Superior temporal gyrus (tissue), 1 donor: ENCODE measurements around the gene PLS1.
"Not testable (repeated sequence)": the region's sequence is repeated elsewhere in the genome, so short reads cannot be mapped to it uniquely, and the experiment has no call there.

ENCODE experiments used
- DNase-seq: peaks from one replicate; pipeline ENCODE4 v3.0.0-alpha.2; 2016; ENCODE audit errors: extremely low spot score

The PLS1 gene

DNA sequence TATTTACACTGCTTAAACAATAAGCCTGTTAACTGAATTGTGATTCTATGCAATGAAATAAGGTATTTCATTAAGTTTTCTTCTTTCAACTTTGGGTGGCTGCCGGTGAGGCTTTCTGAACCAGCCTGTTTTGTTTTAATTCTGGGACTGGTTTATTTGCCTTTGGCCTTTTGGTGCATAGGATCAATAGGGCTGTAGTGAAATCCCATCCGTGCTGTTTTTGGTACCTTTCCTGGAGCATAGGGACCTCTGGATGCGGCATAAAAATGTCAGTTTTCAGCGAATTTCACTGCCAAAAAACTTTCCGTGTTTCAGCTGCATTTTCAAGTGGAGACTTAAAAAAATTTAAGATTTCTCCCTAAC lies 514 bp downstream of the PLS1 start:
- DNase-seq, result peak; percentile 22

DNA sequence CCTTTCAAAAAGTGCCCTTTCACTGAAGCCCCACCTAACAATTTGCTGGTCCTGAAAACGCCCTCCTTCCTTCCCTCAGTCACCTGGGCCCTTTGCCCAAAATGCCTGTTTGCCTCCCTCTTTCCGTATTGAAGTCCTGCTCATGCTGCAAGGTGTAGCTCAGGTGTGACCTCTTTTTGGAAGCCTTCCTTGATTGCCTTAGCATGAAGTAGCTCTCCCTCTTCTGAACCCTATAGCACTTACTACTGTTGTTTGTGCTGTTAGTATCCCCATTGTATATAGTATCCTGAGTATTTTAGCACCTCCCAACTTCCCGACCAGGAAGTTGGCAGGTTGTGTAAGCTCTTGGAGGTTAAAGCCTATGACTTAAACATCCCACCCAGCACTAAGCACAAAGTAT lies 1.7 kb downstream of the PLS1 start:
- DNase-seq, result no peak

DNA sequence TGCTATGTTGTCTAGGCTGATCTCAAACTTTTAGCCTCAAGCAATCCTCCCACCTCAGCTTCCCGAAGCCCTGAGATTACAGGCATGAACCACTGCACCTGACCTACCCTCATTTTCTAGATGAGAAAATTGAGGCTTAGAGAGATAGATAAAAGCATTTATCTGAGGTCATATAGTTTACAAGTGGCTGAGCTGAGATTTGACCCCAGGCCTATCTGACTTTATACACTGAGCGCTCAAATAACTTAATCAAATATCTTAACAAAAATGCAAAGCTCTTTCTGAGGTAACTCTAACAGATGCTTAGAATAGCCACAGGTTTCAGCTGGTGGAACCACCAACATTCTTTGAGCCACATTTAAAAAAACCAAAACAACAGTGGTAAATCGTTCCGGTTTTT lies 5.5 kb downstream of the PLS1 start:
- no peak for DNase-seq

DNA sequence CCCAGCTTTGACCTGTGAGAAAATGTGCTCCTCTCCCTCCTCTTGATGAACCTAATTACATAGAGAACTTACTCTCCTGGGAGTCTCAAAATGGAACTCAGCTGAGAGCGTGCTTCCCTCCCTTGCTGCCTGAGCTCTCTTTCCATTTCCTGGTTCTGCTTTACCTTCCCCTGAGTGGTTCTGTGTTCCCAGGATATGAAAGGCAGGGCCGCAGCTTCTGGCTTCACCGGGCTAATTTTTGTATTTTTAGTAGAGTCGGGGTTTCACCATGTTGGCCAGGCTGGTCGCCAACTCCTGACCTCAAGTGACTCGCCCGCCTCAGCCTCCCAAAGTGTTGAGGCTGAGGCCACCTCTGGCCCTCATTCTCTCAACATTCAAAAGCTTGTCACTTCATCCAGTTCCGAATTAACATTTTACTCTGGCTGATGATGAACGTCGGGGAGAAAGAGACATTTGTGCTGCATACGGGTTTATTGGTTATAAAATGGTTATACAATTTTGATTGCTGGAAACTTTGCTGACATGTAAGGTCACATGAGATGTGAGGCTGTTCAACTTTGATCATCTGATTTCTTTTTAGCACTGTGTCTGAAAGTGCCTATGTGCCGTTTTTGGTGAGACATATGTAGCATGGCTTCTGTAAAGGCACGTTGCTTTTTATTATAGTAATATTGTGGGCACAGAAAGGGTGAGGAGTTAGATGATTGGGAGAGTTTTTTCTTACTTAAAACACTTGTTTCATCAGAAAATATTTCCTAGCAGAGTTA lies 6.6 kb downstream of the PLS1 start:
- no peak for DNase-seq

DNA sequence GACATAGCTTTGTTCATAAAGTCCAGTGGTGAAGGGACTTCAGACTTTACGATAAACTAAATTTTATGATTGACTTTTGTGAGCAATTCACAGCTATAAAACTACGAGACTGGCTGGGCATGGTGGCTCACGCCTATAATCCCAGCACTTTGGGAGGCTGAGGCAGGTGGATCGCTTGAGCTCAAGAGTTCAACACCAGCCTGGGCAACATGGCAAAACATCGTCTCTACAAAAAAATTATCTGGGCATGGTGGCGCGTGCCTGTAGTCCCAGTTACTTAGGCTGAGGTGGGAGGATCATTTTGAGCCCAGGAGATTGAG lies 7.2 kb downstream of the PLS1 start:
- not testable (repeated sequence) for DNase-seq

DNA sequence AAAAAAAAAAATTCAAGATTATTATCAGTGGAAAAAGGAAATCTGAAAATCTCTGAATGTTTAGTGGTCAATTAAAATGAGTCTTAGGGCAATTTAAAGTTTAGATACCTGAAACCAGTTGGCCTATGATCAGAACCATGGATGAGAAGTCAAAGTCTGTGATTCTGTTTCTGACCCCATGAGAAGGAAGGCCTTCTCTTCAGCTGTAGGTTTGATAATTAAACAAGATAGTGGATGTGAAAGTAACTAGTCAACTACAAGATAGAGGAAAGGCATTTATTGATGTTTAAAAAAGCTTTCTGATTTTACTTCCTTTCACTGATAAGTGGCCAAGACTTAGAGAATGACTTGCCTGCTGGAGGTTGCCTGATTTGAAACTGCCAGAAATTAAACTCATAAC lies 8.7 kb downstream of the PLS1 start:
- no peak for DNase-seq

DNA sequence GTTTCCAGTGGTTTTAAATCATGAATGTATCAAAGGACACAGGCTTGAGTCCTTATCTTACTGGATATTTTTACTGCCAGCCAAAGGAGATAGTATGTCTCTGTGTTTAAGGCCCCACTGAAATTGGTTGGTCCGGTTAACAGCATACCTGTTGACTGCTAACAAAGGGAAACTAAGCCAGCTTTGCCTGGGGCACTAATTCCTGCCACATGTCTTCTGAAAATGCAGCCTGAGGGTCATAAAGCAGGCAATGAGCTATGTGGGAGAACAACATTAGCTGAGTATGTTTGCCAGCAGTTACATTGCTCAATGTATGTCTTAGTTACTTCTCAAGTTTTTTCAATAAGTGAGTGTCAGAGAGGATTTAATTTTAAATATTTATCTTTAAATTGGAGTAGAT lies 12.4 kb downstream of the PLS1 start:
- DNase-seq, result no peak

DNA sequence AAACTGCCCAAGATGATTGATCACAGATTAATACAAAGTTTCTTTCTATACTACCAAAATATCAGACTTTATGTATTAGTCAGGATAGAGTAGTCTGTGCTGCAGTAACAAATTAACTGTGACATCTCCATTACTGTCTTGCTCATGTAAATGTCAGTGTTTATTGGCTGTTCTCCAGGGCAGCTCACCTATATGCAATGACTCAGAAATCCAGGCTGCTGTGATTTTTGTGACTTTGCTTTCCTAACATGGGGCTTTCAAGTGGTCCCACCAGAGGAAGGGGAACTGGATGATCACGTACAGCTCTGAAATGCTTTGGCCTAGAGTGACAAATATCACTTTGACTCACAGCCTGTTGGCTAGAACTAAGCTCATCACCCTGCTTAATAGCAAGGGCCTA lies 12.9 kb downstream of the PLS1 start:
- no peak for DNase-seq

DNA sequence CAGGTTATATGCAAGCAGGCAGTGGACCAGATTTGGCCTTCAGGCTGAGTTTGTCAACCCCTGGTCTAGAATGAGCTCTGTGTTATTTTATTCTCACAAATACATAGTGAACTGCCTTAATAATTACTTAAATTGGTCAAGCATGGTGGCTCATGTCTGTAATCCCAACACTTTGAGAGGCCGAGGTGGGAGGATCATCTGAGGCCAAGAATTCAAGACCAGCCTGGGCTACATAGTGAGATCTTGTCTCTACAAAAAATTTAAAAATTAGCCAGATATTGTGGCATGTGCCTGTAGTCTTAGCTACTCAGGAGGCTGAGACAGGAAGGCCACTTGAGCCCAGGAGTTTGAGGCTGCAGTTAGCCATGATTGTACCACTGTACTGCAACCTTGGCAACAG lies 15.0 kb downstream of the PLS1 start:
- no peak for DNase-seq

DNA sequence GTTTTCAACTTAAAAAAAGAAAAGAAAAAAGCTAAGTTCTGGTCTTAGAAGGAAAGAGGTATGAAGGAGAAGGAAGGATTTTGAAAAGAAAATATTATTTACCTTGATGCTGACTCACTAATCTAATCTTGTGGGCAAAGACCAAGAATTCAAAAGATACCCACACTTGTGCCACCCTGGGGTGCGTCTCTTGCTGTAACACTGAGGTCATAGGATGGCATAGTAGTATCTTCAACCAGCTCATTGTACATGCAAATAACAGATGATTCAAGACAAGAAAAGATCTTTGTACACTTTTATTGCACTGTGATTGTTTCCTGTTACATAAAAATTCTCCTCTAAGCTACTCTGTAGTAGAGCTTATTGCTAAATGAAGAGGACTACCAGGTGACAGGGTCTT lies 17.3 kb downstream of the PLS1 start:
- DNase-seq, result no peak

DNA sequence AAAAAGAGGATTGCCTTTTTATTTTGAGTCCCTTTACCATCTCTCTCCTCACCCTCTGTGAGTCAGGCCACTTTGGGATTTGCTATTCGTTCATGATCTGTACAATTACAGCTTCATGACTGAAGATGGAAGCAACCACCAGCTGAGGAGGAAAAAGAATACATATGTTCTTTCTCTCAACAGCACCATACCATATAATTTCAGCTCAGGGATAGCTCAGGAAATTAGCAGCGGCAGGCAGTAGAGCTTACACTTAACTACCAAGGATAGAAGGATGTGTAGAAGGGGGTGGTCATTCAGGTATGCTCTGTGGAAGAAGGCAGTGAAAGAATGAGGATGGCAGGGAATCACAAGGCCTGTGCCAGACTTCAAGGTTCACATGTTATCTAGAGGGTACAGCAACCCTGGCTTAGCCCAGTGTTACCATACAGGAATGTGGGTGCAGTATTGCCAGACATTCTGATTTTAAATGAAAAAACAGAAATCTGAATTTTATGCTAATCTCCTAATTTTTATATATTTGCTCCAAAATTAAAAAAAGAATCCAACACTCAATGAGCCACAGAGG lies 17.9 kb downstream of the PLS1 start:
- no peak for DNase-seq

DNA sequence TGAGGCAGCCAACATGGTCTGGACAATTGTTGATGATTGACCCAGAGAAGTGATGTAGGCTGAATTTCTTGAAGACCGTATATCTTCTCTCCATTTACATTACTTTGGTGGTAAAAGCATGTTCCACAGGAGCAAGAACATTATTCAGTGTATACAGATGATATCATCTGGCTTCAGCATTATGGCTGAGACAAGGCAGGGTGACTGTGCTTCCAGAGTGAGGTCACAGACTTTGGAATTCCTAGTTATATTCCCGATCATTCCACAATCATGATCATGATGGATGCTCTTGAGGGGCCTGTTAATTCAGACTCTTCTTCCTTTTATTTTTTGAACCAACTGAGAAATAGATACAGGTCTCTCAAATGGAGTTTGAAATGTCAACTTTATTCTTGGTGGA lies 19.0 kb downstream of the PLS1 start:
- no peak for DNase-seq

DNA sequence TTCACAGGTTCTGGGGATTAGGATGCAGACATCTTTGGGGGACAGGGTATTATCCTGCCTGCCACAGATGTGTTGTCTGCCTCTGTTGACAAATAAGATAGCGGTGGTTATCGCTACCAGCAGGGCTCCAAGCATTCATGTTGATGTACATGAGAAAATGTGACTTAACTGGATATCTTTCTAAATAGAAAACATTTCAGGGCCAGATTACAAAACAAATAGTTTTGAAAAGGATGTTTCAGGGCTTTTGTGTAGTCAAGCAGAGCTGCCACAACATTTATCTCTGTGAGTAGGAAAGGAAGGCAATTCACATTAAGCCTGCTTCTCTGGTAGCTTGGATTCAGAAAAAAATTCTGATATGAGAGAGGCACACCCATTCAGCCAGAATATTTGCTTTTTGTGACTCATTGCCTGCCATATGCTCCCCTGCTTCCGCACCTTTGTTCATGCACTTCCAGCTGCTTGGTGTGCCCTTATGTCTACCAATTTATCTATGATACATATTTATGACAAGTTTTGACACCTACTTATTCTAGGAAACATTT lies 22.8 kb downstream of the PLS1 start:
- peak; percentile 42 for DNase-seq

DNA sequence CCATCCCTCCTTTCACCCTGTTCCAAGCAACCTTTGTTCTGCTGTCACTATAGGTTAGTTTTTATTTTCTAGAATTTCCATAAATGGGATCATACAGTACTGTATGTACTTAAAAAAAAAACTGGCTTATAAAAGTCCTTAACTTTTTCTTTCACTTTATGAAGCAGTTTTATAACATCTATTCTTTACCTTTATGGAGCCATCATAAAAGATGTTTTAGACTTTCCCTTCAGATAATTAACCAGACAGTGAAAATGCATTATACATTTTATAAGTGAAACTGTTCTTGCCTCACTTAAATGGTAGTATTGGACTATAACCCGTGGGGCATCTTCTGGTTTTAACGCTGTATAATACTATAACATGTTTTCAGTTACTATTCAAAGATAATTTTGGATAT lies 26.2 kb downstream of the PLS1 start:
- no peak for DNase-seq

DNA sequence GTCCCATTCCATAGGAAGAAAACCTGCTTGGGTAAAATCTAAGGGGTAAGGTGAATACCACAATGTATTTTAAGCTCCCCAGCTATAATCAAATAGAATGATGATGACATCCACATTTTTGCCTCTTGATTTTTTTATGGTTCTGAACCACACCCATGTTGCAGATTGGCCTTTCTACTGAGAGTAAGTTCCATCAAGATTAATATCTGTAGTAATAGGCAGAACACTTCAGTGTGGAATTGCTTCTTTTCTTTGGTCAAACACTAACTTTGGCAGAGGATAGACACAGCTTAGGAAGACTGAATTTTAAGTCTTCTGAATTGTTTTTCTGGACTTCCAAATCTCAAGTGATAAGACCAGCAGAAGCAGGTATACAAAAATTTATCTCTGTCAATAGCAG lies 27.0 kb downstream of the PLS1 start:
- no peak for DNase-seq

DNA sequence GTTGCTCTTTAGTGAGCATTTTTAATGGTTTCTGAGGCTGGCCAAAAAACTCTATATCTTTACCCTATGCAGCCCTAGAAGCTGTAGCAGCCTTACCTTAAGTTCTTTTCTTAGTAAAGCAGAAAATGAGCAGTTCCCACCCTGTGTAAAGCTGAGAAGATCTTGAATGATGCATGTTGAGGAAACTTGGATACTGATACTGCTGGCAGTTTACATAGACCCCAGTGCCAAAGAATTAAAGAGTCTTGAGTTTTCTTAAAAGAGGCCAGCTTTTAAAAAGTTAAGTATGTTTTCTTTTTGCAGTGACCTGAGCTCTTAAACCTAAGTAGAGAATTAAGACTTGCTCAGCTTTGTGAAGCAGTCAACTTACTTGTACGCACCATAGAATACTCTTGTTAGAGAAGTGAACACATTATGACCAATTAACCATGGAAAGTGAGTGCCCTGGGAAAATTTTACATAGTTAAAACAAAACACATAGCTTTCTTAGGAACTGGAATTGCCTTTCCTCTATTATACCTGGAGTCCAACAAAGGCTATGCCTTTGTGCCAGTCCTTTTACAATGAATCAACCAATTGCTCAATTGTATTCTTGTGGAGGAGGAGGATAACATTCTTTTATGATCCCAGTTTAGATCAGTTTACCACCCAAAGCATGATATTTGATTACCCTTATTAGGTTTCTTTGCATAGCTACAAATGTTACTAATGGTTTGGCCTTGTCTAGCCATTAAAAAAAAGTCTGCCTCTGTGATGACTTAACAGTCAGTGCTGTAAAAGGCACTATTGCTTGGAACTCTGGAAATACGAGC lies 28.4 kb downstream of the PLS1 start:
- no peak for DNase-seq

DNA sequence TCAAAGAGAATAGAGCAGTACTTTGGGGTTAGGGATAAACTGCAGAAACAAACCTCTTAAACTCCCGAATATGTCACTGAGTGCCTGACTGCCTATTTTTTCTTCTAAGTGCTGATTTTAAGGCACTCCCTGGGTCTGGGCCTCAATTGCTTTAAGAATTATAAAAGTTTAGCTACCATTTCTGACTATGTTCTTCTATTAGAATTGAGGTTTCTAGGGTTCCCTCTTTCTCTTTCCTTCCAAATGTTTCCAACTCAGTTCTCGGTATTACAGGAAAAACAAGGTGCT lies 28.9 kb downstream of the PLS1 start:
- DNase-seq, result no peak

DNA sequence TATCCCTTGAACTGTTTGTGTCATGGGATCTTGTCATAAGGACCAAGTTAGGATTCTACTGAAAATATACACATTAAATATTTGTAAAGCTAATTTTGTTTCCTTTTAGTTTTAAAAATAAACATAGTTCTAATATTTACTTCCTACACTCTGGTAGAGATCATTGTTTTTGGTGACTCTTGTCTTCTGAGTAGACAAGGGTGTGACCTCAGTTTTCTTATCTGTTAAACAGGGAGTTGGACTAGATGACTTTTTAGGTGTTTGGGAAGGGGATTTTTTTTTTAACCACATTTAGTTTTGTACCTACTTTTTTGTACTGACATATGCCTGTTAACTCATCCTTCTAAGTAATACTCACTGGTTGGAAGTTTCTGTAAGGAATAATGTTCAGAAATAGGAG lies 30.8 kb downstream of the PLS1 start:
- DNase-seq, result no peak

DNA sequence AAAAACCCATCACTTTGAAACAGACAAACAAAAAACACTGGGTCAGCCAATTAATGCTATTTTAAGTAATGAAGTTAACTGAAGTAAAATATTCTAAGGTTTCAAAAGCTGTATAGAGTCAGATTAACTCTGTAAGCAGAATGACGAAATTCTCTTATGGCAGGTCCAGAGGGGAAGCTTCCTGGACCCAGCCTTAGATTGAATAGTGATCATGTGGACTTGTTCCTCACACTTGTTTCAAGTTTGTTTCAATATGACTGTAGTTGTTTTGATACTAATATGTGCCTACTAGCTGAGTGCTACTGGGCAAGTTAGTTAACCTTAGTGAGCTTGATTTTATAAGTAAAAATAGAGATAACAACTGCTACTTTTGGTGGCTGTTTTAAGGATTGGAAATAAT lies 32.6 kb downstream of the PLS1 start:
- no peak for DNase-seq

DNA sequence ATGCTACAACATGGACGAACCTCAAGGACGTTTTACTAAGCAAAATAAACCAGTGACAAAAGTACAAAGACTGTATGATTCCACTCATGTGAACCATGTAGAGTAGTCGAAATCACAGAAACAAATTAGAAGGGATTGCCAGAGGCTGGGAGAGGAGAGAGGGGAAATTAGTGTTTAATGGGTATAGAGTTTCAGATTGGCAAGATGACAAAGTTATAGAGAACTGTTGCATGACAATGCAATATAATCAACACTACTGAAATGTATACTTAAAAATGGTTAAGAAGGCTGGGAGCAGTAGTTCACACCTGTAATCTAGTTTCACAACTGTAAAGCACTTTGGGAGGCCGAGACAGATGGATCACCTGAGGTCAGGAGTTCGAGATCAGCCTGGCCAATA lies 36.9 kb downstream of the PLS1 start:
- DNase-seq, result no peak

DNA sequence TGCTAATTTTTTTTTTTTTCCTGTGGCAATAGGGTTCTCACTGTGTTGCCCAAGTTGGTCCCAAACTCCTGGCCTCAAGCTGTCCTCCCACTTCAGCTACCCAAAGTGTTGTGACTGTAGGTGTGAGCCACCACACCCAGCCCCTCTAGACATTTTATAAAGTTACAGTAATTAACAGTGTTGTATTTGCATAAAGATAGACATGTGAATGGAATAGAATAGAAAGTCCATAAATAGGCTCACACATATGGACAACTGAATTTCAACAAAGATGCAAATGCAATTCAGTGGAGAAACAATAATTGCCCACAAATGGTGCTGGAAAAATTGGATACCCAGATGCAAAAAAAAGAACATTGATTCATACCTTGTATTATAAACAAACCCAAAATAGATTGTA lies 39.9 kb downstream of the PLS1 start:
- no peak for DNase-seq

DNA sequence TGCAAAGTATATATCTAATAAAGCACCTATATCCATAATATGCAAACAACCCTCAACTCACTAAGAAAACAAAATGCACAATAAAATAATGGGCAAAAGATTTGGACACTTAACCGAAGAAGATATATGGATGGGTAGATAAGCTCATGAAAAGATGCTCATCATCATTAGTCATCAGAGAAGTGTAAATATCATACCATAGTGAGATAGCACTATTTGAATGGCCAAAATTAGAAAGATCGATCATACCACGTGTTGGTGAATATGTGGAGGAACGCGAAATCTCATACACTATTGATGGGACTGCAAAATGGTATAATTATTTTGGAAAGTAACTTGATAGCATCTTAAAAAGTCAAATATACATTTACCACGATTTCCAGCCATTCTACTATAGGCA lies 40.5 kb downstream of the PLS1 start:
- no peak for DNase-seq

DNA sequence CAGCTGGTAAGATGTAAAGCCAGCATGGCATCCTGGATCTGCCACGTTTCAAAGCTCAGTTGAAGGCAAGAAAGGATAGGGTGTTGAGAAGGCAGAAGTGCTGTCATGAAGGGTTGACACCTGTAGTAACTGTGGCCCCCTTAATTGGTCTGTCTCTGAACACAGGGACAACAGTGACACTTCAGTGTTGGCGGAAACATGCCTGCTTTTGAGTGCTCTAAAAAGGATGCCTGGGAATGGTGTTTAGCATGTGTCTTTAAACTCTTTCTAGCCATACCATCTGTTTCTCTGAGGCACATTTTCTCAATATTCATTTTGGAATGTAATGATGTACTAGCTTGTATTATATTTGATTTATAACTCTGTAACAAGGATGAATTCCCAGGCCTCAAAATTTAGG lies 42.1 kb downstream of the PLS1 start:
- no peak for DNase-seq
